Measurements from ENCODE around the gene BICC1. TPM values are rescaled to one million over a fixed set of nuclear protein-coding genes. Genes with fewer than 3 reads are reported as not detected.

The BICC1 gene
- total and polyA plus RNA-seq, 2 donors (not counting 3 experiments of a cell fraction or from before 2014, with no cell fraction given): 0.06 to 0.29 TPM

DNA sequence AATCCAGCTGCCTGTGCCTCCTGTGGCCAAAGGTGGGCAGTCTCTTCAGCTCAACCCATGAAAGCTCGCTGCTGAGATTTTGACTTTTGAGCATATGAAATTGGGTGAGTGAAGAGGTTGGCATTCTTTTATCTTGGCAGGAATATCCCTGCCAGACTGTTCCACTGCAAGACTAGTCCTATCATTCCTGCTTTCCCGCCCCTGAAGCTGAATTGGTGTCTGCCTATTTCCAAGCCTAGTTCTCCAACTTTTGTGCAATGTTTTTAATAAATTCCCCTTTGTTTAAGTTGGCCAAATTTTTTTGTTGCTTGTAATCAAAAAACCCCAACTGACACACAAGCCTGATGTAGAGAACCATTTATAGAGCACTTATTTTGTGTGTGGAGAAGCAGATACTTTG lies 34.8 kb upstream of the BICC1 start:
- H3K9me1 ChIP-seq (replicated peaks; ENCODE audit: control insufficient read depth, extremely low read depth, insufficient read depth, low read length): no peaks in the 10 kb centered on the region
- H2AFZ ChIP-seq (ENCODE audit: low read depth, low read length): no peak overlapping the region
- peaks cover 16% of the 10 kb centered on the region for H3K4me1 ChIP-seq (ENCODE audit: control insufficient read depth, extremely low read depth, insufficient read depth, low read length)
- H3K9ac ChIP-seq (replicated peaks; ENCODE audit: extremely low read depth, insufficient read depth, low read length): no peak overlapping the region
- no peaks in the 10 kb centered on the region for H3K36me3 ChIP-seq (ENCODE audit: control insufficient read depth in 2 of 2, extremely low read depth in 1 of 2, insufficient read depth in 2 of 2, low read length in 2 of 2)
- no TSS peak for BruUV-seq (replicated peaks)
- no peaks in the 10 kb centered on the region for H3K9me3 ChIP-seq (replicated peaks; ENCODE audit: control insufficient read depth, insufficient read depth, low read length)
- no peak overlapping the region for H3K4me3 ChIP-seq (replicated peaks in 1 of 3; ENCODE audit: insufficient read depth in 1 of 3, low read depth in 1 of 3, low read length in 3 of 3)
- ChIA-PET CTCF (no interaction called here), POLR2A (no interaction called here)
- H3K79me2 ChIP-seq (ENCODE audit: control insufficient read depth, insufficient read depth, low read length): no peaks in the 10 kb centered on the region
- dilution Hi-C loops (cut with MboI; ENCODE audit: extremely low pct_ligation_motif_present, low sequenced_read_pairs): no loop called here
- no peaks in the 10 kb centered on the region for H4K20me1 ChIP-seq (replicated peaks; ENCODE audit: control insufficient read depth, extremely low read depth, insufficient read depth, low read length)
- TF ChIP-seq, protein P1, sequence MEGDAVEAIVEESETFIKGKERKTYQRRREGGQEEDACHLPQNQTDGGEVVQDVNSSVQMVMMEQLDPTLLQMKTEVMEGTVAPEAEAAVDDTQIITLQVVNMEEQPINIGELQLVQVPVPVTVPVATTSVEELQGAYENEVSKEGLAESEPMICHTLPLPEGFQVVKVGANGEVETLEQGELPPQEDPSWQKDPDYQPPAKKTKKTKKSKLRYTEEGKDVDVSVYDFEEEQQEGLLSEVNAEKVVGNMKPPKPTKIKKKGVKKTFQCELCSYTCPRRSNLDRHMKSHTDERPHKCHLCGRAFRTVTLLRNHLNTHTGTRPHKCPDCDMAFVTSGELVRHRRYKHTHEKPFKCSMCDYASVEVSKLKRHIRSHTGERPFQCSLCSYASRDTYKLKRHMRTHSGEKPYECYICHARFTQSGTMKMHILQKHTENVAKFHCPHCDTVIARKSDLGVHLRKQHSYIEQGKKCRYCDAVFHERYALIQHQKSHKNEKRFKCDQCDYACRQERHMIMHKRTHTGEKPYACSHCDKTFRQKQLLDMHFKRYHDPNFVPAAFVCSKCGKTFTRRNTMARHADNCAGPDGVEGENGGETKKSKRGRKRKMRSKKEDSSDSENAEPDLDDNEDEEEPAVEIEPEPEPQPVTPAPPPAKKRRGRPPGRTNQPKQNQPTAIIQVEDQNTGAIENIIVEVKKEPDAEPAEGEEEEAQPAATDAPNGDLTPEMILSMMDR (IDR thresholded peaks at IDR 0.05; ENCODE audit: extremely low read depth in 1 of 2, insufficient read depth in 1 of 2, low read depth in 1 of 2, low read length in 2 of 2): no peak
- TF ChIP-seq POLR2A (IDR thresholded peaks at IDR 0.05; ENCODE audit: low read depth, low read length) (no peak), GATA2 (IDR thresholded peaks at IDR 0.05; ENCODE audit: insufficient read depth, insufficient read length, low read depth, low read length) (no peak), FOS (IDR thresholded peaks at IDR 0.05; ENCODE audit: borderline replicate concordance, insufficient read depth, low read length) (no peak), POLR2AphosphoS5 (IDR thresholded peaks at IDR 0.05; ENCODE audit: insufficient read depth, low read depth, low read length) (no peak), EZH2 (IDR thresholded peaks at IDR 0.05; ENCODE audit: borderline replicate concordance, low read depth, low read length, severe bottlenecking) (no peak), JUN (IDR thresholded peaks at IDR 0.05; ENCODE audit: borderline replicate concordance, insufficient read depth, insufficient read length, low read depth) (no peak), MYC (IDR thresholded peaks at IDR 0.05; ENCODE audit: low read depth, low read length) (no peak)
- TF ChIP-seq, protein P2, sequence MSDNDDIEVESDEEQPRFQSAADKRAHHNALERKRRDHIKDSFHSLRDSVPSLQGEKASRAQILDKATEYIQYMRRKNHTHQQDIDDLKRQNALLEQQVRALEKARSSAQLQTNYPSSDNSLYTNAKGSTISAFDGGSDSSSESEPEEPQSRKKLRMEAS (IDR thresholded peaks at IDR 0.05; ENCODE audit: insufficient read depth, insufficient read length): no peak
- intact Hi-C loops (cut with micrococcal nuclease): no loop called here
- FAIRE-seq (no peak), DNase-seq (ENCODE audit: low read depth, low spot score) (no peak)
- H3K4me2 ChIP-seq (ENCODE audit: insufficient read depth, low read length): no peak overlapping the region
- H3K27me3 ChIP-seq (ENCODE audit: control insufficient read depth in 2 of 2, insufficient read depth in 2 of 2, low read length in 2 of 2): no peaks in the 10 kb centered on the region
- no peak overlapping the region for H3K27ac ChIP-seq (ENCODE audit: insufficient read depth, low read depth, low read length)
